Mucosa of stomach (tissue), 1 donor: ENCODE measurements around the gene TMEM126A.
A peak's percentile ranks its signal among the peaks of the same experiment; 100 is the strongest.

Experiments used
- H3K27me3 ChIP-seq: one replicate; pipeline ENCODE4 v1.7.0; 2013; ENCODE audit warnings: mild to moderate bottlenecking, low read length; ENCODE audit not compliant: control insufficient read depth, insufficient read depth
- H3K36me3 ChIP-seq: one replicate; pipeline ENCODE4 v1.7.0; 2013; ENCODE audit warnings: low read length; ENCODE audit not compliant: control insufficient read depth, insufficient read depth
- H3K4me1 ChIP-seq: one replicate; pipeline ENCODE4 v1.7.0; 2013; ENCODE audit warnings: mild to moderate bottlenecking, low read length; ENCODE audit not compliant: control insufficient read depth, insufficient read depth
- H3K4me3 ChIP-seq: one replicate; pipeline ENCODE4 v1.7.0; 2013; ENCODE audit warnings: low read length
- H3K9ac ChIP-seq: one replicate; pipeline ENCODE4 v1.7.0; 2013; ENCODE audit warnings: mild to moderate bottlenecking, low read length, moderate library complexity
- H3K9me3 ChIP-seq: one replicate; pipeline ENCODE4 v1.7.0; 2013; ENCODE audit warnings: mild to moderate bottlenecking, low read length, moderate library complexity; ENCODE audit not compliant: control insufficient read depth
- donor health status: Pancreatic carcinoma.

TMEM126A gene

GRCh38 chr11:85682330-85683305, 34.9 kb downstream of the TMEM126A start:
- Histone ChIP-seq H3K36me3 (no peaks in the 10 kb centered on the region), H3K9ac (peak overlapping the region; percentile 69), H3K27me3 (no peaks in the 10 kb centered on the region), H3K4me3 (peak overlapping the region; percentile 39), H3K9me3 (no peaks in the 10 kb centered on the region), H3K4me1 (peaks cover 18% of the 10 kb centered on the region)

GRCh38 chr11:85685125-85685819, 37.5 kb downstream of the TMEM126A start:
- Histone ChIP-seq H3K9ac (no peak overlapping the region), H3K36me3 (no peaks in the 10 kb centered on the region), H3K4me3 (no peak overlapping the region), H3K4me1 (peaks cover 18% of the 10 kb centered on the region), H3K9me3 (no peaks in the 10 kb centered on the region), H3K27me3 (no peaks in the 10 kb centered on the region)

GRCh38 chr11:85685820-85686459, 38.2 kb downstream of the TMEM126A start, which contains the start of gene CCDC89:
TSS of gene CCDC89 (minus strand) at chr11:85686195. CDS start at chr11:85686130, 65 bp downstream.
- H3K9me3 ChIP-seq: no peaks in the 10 kb centered on the region
- no peak within 1 kb of the TSS for H3K9ac ChIP-seq
- H3K4me1 ChIP-seq: peaks cover 18% of the 10 kb centered on the region
- H3K36me3 ChIP-seq: no peaks in the 10 kb centered on the region
- H3K27me3 ChIP-seq: no peaks in the 10 kb centered on the region
- no peak within 1 kb of the TSS for H3K4me3 ChIP-seq

- no peaks in the 10 kb centered on the region for H3K36me3 ChIP-seq
- H3K27me3 ChIP-seq: no peaks in the 10 kb centered on the region
- no peaks in the 10 kb centered on the region for H3K4me1 ChIP-seq
- H3K4me3 ChIP-seq: no peak overlapping the region
- H3K9me3 ChIP-seq: no peaks in the 10 kb centered on the region
- no peak overlapping the region for H3K9ac ChIP-seq
Observed at GRCh38 chr11:85694385-85694980, 46.7 kb downstream of the TMEM126A start.

- H3K4me1 ChIP-seq: no peaks in the 10 kb centered on the region
- H3K4me3 ChIP-seq: no peak overlapping the region
- no peaks in the 10 kb centered on the region for H3K36me3 ChIP-seq
- no peaks in the 10 kb centered on the region for H3K9me3 ChIP-seq
- H3K27me3 ChIP-seq: no peaks in the 10 kb centered on the region
- no peak overlapping the region for H3K9ac ChIP-seq
Observed at GRCh38 chr11:85695546-85695945, 47.8 kb downstream of the TMEM126A start.

- Histone ChIP-seq H3K4me3 (no peak overlapping the region), H3K4me1 (no peaks in the 10 kb centered on the region), H3K9me3 (no peaks in the 10 kb centered on the region), H3K9ac (no peak overlapping the region), H3K27me3 (no peaks in the 10 kb centered on the region), H3K36me3 (no peaks in the 10 kb centered on the region)
Observed at GRCh38 chr11:85697747-85698146, 50.0 kb downstream of the TMEM126A start.

GRCh38 chr11:85698195-85698594, 50.4 kb downstream of the TMEM126A start:
- no peaks in the 10 kb centered on the region for H3K4me1 ChIP-seq
- H3K9ac ChIP-seq: no peak overlapping the region
- H3K36me3 ChIP-seq: no peaks in the 10 kb centered on the region
- H3K9me3 ChIP-seq: no peaks in the 10 kb centered on the region
- H3K4me3 ChIP-seq: no peak overlapping the region
- H3K27me3 ChIP-seq: no peaks in the 10 kb centered on the region

GRCh38 chr11:85699957-85700741, 52.4 kb downstream of the TMEM126A start:
- H3K27me3 ChIP-seq: no peaks in the 10 kb centered on the region
- H3K4me1 ChIP-seq: no peaks in the 10 kb centered on the region
- no peaks in the 10 kb centered on the region for H3K36me3 ChIP-seq
- no peaks in the 10 kb centered on the region for H3K9me3 ChIP-seq
- H3K9ac ChIP-seq: no peak overlapping the region
- no peak overlapping the region for H3K4me3 ChIP-seq

GRCh38 chr11:85704967-85705366, 57.2 kb downstream of the TMEM126A start:
- no peaks in the 10 kb centered on the region for H3K9me3 ChIP-seq
- H3K4me1 ChIP-seq: no peaks in the 10 kb centered on the region
- no peaks in the 10 kb centered on the region for H3K36me3 ChIP-seq
- no peak overlapping the region for H3K4me3 ChIP-seq
- no peaks in the 10 kb centered on the region for H3K27me3 ChIP-seq
- H3K9ac ChIP-seq: no peak overlapping the region

GRCh38 chr11:85705800-85706199, 58.0 kb downstream of the TMEM126A start:
- no peak overlapping the region for H3K4me3 ChIP-seq
- H3K9ac ChIP-seq: no peak overlapping the region
- H3K36me3 ChIP-seq: no peaks in the 10 kb centered on the region
- H3K9me3 ChIP-seq: no peaks in the 10 kb centered on the region
- no peaks in the 10 kb centered on the region for H3K4me1 ChIP-seq
- no peaks in the 10 kb centered on the region for H3K27me3 ChIP-seq
